ENCODE data around the gene PRSS22. TPM values are rescaled to one million over a fixed set of nuclear protein-coding genes. Genes with fewer than 3 reads are reported as not detected.
A peak's percentile ranks its signal among the peaks of the same experiment; 100 is the strongest.

The PRSS22 gene
- polyA plus RNA-seq, 1 of the 3 experiments (the other 2 are of a cell fraction), result not detected

GRCh38 chr16:2867987-2868789, 10.2 kb upstream of the PRSS22 start (continued):
- peak; percentile 94 for TF ChIP-seq CTCF (IDR thresholded peaks at IDR 0.05)
- TF ChIP-seq TEAD4 (IDR thresholded peaks at IDR 0.05; ENCODE audit: borderline replicate concordance, insufficient read depth), result 0 out of 2 replicates have a peak, but pooled peaks have one; percentile 8
- no peak for TF ChIP-seq SIN3A (IDR thresholded peaks at IDR 0.05; ENCODE audit: borderline replicate concordance, low read depth, low read length)
- TF ChIP-seq ZBTB33 (IDR thresholded peaks at IDR 0.05; ENCODE audit: borderline replicate concordance, low read depth), result no peak

DNA sequence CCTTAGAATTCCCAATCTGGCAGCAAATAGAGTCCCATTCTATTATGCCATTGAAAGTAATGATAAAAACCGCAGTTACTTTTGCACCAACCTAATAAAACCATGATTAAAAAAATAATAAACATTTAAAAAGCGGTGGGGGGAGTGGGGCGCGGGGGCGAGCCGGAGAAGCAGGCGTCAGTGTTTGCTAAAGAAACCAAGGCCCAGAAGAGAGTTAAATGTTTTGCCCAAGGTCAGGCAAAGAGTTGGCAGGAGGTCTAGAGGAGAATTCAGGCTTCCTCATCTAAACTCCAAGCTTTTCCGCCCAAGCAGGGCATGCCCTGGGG, 9.7 kb upstream of the PRSS22 start:
- H3K36me3 ChIP-seq (replicated peaks in 1 of 2; ENCODE audit: control insufficient read depth in 1 of 2, insufficient read depth in 2 of 2, low read length in 1 of 2), result no peaks in the 10 kb centered on the region
- no peaks in the 10 kb centered on the region for H3K9me2 ChIP-seq
- H4K20me1 ChIP-seq (ENCODE audit: insufficient read depth), result no peaks in the 10 kb centered on the region
- H3K4me3 ChIP-seq (ENCODE audit: low read depth in 2 of 2, low read length in 1 of 2), result peak overlapping the region; percentile 61 to 71
- ChIA-PET CTCF (interaction anchor here (0.8 to 10.9 kb wide), 33 partner anchors 9 to 384 kb away, joined by 3 to 144 read pairs (median 7); partner anchors contain the start of genes FLYWCH1, FLYWCH2, PRSS22 and SRRM2), POLR2A (interaction anchor here (0.6 to 2.0 kb wide), 9 partner anchors 14 to 185 kb away, joined by 3 to 23 read pairs (median 6); partner anchors contain the start of genes FLYWCH2 and KCTD5)
- peak overlapping the region; percentile 100 for H2AFZ ChIP-seq (ENCODE audit: low read depth)
- H3F3A ChIP-seq (replicated peaks; ENCODE audit: insufficient read depth), result peaks cover 11% of the 10 kb centered on the region
- DNase-seq, result no peak
- H3K4me2 ChIP-seq, result peak overlapping the region; percentile 93
- WGBS (ENCODE audit: low lambda C conversion rate), result 55% methylated on average over 8 of the region's 8 CpGs
- TF ChIP-seq FOXM1 (IDR thresholded peaks at IDR 0.05; ENCODE audit: low read depth) (no peak), MEF2A (IDR thresholded peaks at IDR 0.05; ENCODE audit: borderline replicate concordance, low read depth) (no peak), MXI1 (IDR thresholded peaks at IDR 0.05; ENCODE audit: low read depth, low read length) (no peak), RFX5 (IDR thresholded peaks at IDR 0.05; ENCODE audit: low read length) (no peak), ZBTB33 (IDR thresholded peaks at IDR 0.05; ENCODE audit: borderline replicate concordance, low read depth) (no peak), FOSL2 (IDR thresholded peaks at IDR 0.05; ENCODE audit: borderline replicate concordance, low read depth) (no peak), SMC3 (IDR thresholded peaks at IDR 0.05; ENCODE audit: low read depth, low read length) (no peak), JUND (IDR thresholded peaks at IDR 0.05) (no peak), FOXJ3 (CRISPR knock-in tag; IDR thresholded peaks at IDR 0.05) (no peak), TCF12 (IDR thresholded peaks at IDR 0.05) (no peak)
- H3K4me1 ChIP-seq (ENCODE audit: control insufficient read depth in 1 of 2, insufficient read depth in 2 of 2, low read depth in 1 of 2, low read length in 1 of 2), result peaks cover 4 to 5% of the 10 kb centered on the region in 2 experiments; a peak in 3 of 4 replicates
- H3K9me3 ChIP-seq, result no peaks in the 10 kb centered on the region
- peak overlapping the region; percentile 87 for H3K9ac ChIP-seq
- peak overlapping the region; percentile 90 to 95 for H3K27ac ChIP-seq (ENCODE audit: low read depth in 2 of 2, low read length in 1 of 2)
- no peaks in the 10 kb centered on the region for H3K27me3 ChIP-seq (ENCODE audit: insufficient read depth)
- no peaks in the 10 kb centered on the region for H3K79me2 ChIP-seq (ENCODE audit: insufficient read depth)

Data from SK-N-SH (cell line).